Psoas muscle (tissue), 8 donors: ENCODE measurements around the gene KCNMA1. TPM values are rescaled to one million over a fixed set of nuclear protein-coding genes. Genes with fewer than 3 reads are reported as not detected.

Experiments used
- ATAC-seq, 4 donors: fragments of 200-7000 bp; cut with Tn5 transposase; one replicate each; pipeline ENCODE4 v1.9.1; 2020; ENCODE audit warnings: moderate library complexity in 3 of 4, mild to moderate bottlenecking in 2 of 4
- DNase-seq, 2 donors: peaks; one replicate each; pipeline ENCODE4 v3.0.0-alpha.2; 2020
- H3K27ac ChIP-seq: fragments of 200-600 bp; one replicate; pipeline ENCODE4 v1.8.0; 2022
- H3K27me3 ChIP-seq, 3 donors: fragments of 200-600 bp in 1 of 3; one replicate each; pipeline versions ENCODE4 v1.6.1 to v1.8.0; 2013 to 2022; ENCODE audit warnings: low read length in 2 of 3, mild to moderate bottlenecking in 2 of 3, moderate library complexity in 1 of 3; ENCODE audit not compliant: insufficient read depth in 3 of 3
- H3K36me3 ChIP-seq, 2 donors: fragments of 200-600 bp in 1 of 2; one replicate each; pipeline versions ENCODE4 v1.6.1 to v1.8.0; 2013 to 2022; ENCODE audit warnings: low read depth in 1 of 2, mild to moderate bottlenecking in 1 of 2, moderate library complexity in 1 of 2; ENCODE audit not compliant: insufficient read depth in 1 of 2
- H3K4me1 ChIP-seq: fragments of 200-600 bp; one replicate; pipeline ENCODE4 v1.8.0; 2022
- H3K4me3 ChIP-seq: fragments of 200-600 bp; one replicate; pipeline ENCODE4 v1.8.0; 2022; ENCODE audit warnings: mild to moderate bottlenecking
- H3K9me3 ChIP-seq: fragments of 200-600 bp; one replicate; pipeline ENCODE4 v1.8.0; 2022
- CTCF ChIP-seq: fragments of 200-600 bp; IDR thresholded peaks from one replicate; pipeline ENCODE4 v1.8.0; 2022; ENCODE audit warnings: antibody characterized with exemption
- WGBS, 3 donors: extraction: QIAGEN DNeasy Blood & Tissue Kit; methylation state at CpG; one replicate each; pipeline versions ENCODE4 v1.1.6 to v1.1.7; 2013; 5-methylcytosine and 5-hydroxymethylcytosine counted together
- intact Hi-C, 2 donors: fragments of 100-400 bp; cut with DNase I; formaldehyde crosslinking; loops; one replicate each; pipeline versions ENCODE4 v1.11.0 to v1.14.2; 2022
- polyA plus RNA-seq, 3 donors: library from polyadenylated mRNA; stranded (reverse); fragments of 200-250 nt; gene quantifications; one replicate each; pipeline ENCODE4 v1.2.3, GENCODE V29; 2013
- total RNA-seq, 4 donors: library from RNA; stranded (reverse); fragmentation: NEBNext Ultra II Directional in 2 of 4; extraction: Animal tissue kit (Norgen Biotek cat#: 25700) in 2 of 4; gene quantifications; one replicate each; pipeline versions ENCODE4 v1.2.1 to v1.2.4, GENCODE V29; 2021 to 2023
- donor health status: healthy with polysubstance abuse.
- donor health status: DM: no; HTN: no; CAD: no; lungs with moderate emphysema.
- donor health status: Bipolar disorder and iron deficiency.
- donor health status: healthy.
- donor health status: DM: yes; HTN: yes; CAD: no.
- donor health status: DM: no; HTN: no; CAD: no.
- donor health status: DM: no; HTN: no; CAD: no.
- donor health status: DM: yes; HTN: yes; CAD: no.

The KCNMA1 gene
- total and polyA plus RNA-seq, 7 donors = 7.9 to 53.0 (median 41.9) TPM

DNA sequence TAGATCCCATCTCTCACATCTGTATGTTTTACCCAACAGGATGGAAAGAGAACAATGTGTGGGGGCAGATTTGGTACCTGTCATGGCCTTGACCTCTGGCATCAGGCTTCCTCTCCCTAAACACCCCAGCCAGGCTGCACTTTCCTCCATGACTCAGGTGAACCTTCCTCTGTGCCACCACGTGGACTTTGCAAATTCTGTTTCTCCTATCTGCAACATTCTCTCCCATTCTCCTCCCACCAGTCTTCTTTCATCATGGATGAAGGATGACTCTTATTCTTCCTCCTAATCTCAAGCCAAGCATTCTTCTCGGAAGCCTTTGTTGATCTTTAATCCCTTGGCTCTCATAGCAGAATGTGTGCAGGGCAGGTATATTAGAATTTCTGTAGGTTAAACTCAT, 355.4 kb downstream of the KCNMA1 start:
- H3K9me3 ChIP-seq = no peaks in the 10 kb centered on the region
- ATAC-seq = no peak
- H3K27me3 ChIP-seq = no peaks in the 10 kb centered on the region
- no peaks in the 10 kb centered on the region for H3K36me3 ChIP-seq
- TF ChIP-seq CTCF = no peak
- intact Hi-C loops = no loop called here
- H3K4me3 ChIP-seq = no peak overlapping the region
- peaks cover 13% of the 10 kb centered on the region for H3K4me1 ChIP-seq
- WGBS, 3 donors = 75 to 80% (median 79%) methylated on average over 2 of the region's 2 CpGs
- no peak overlapping the region for H3K27ac ChIP-seq
- DNase-seq = no peak

DNA sequence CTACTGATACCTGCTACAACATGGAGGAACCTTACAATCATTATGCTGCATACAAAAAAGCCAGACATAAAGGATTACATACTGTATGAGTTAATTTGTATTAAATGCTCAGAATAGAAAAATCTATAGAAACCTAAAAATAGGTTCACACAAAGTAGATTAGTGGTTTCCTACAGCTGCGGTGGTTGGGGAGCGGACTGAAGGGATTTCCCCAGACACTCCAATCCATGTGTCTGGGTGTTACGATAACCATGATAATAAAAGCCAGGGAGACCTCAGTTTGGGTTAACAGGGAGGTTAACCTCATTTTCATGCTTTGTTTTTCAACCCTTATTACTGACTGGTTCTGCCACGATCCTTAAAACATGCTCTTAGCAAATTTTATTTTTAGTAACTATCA, 355.9 kb downstream of the KCNMA1 start:
- WGBS, 3 donors = 60 to 69% (median 65%) methylated on average over 4 of the region's 4 CpGs
- Histone ChIP-seq H3K4me1 (peaks cover 9% of the 10 kb centered on the region), H3K27ac (no peak overlapping the region), H3K27me3 (no peaks in the 10 kb centered on the region), H3K4me3 (no peak overlapping the region), H3K9me3 (no peaks in the 10 kb centered on the region), H3K36me3 (no peaks in the 10 kb centered on the region)
- DNase-seq (no peak), ATAC-seq (no peak)
- intact Hi-C loops = no loop called here
- no peak for TF ChIP-seq CTCF

GRCh38 chr10:77279207-77279606, 358.4 kb downstream of the KCNMA1 start:
- DNase-seq (peak in 1 of 2 donors; percentile 39), ATAC-seq (no peak)
- Histone ChIP-seq H3K27me3 (no peaks in the 10 kb centered on the region), H3K4me3 (no peak overlapping the region), H3K27ac (no peak overlapping the region), H3K9me3 (no peaks in the 10 kb centered on the region), H3K4me1 (peaks cover 3% of the 10 kb centered on the region), H3K36me3 (no peaks in the 10 kb centered on the region)
- intact Hi-C loops = no loop called here
- 57 to 64% (median 60%) methylated on average over 4 of the region's 4 CpGs for WGBS, 3 donors
- no peak for TF ChIP-seq CTCF

- no peak for DNase-seq
- Histone ChIP-seq H3K36me3 (no peaks in the 10 kb centered on the region), H3K27me3 (no peaks in the 10 kb centered on the region), H3K27ac (peak overlapping the region; percentile 9), H3K4me3 (no peak overlapping the region), H3K4me1 (peaks cover 9% of the 10 kb centered on the region), H3K9me3 (no peaks in the 10 kb centered on the region)
- no peak for TF ChIP-seq CTCF
- peak; percentile 73 to 92 (median 86) for ATAC-seq
- intact Hi-C loops = no loop called here
- 53 to 63% (median 55%) methylated on average over 5 of the region's 5 CpGs for WGBS, 3 donors
Measured at GRCh38 chr10:77274046-77274795, 363.4 kb downstream of the KCNMA1 start.

DNA sequence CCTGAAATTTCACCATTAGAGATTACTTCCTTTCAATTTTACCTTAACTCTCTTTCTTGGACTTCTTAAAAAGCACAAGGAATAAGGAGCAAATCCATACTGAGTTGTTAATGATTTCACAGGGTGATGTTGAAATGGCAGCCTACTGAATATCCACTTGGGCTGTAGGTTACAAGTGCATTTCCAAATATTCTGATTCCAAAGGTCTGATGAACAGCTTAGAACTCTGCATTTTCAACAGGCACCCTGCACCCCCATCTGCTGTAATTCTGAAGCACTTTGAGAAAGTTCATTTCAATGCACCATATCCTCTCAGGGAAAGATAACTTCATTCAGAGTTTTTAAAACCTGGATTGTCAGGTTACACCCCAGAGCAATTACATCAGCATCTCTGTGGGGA, 368.4 kb downstream of the KCNMA1 start:
- no peak overlapping the region for H3K27ac ChIP-seq
- DNase-seq (no peak), ATAC-seq (no peak)
- H3K4me1 ChIP-seq = peaks cover 25% of the 10 kb centered on the region
- intact Hi-C loops = no loop called here
- H3K27me3 ChIP-seq = no peaks in the 10 kb centered on the region
- H3K9me3 ChIP-seq = no peaks in the 10 kb centered on the region
- H3K36me3 ChIP-seq = no peaks in the 10 kb centered on the region
- H3K4me3 ChIP-seq = no peak overlapping the region
- no peak for TF ChIP-seq CTCF
